ENCODE results near the gene BANP. TPM values are rescaled to one million over a fixed set of nuclear protein-coding genes. Genes with fewer than 3 reads are reported as not detected.

Gene BANP
- total RNA-seq, 1 donor from 2014 or later: 25.5 TPM

- no peak for TF ChIP-seq CTCF (IDR thresholded peaks at IDR 0.05; ENCODE audit: partially characterized antibody, unreplicated experiment)
- Mint-ChIP-seq H3K9me3 (ENCODE audit: unreplicated experiment) (peaks cover 4% of the 10 kb centered on the region), H3K27ac (ENCODE audit: unreplicated experiment) (no peak overlapping the region), H3K4me1 (ENCODE audit: low read depth, unreplicated experiment) (peaks cover 28% of the 10 kb centered on the region), H3K36me3 (ENCODE audit: unreplicated experiment) (no peaks in the 10 kb centered on the region), H3K4me3 (ENCODE audit: unreplicated experiment) (no peak overlapping the region), H3K27me3 (ENCODE audit: unreplicated experiment) (peaks cover 2% of the 10 kb centered on the region)
- DNase-seq: no peak
Observed at GRCh38 chr16:88002749-88003148, 51.5 kb downstream of the BANP start.

GRCh38 chr16:88003316-88003715 lies 52.1 kb downstream of the BANP start:
- no peak overlapping the region for H3K27ac Mint-ChIP-seq (ENCODE audit: unreplicated experiment)
- no peak for TF ChIP-seq CTCF (IDR thresholded peaks at IDR 0.05; ENCODE audit: partially characterized antibody, unreplicated experiment)
- peaks cover 2% of the 10 kb centered on the region for H3K27me3 Mint-ChIP-seq (ENCODE audit: unreplicated experiment)
- no peak overlapping the region for H3K4me3 Mint-ChIP-seq (ENCODE audit: unreplicated experiment)
- DNase-seq: no peak
- H3K4me1 Mint-ChIP-seq (ENCODE audit: low read depth, unreplicated experiment): peaks cover 28% of the 10 kb centered on the region
- H3K9me3 Mint-ChIP-seq (ENCODE audit: unreplicated experiment): peaks cover 1% of the 10 kb centered on the region
- no peaks in the 10 kb centered on the region for H3K36me3 Mint-ChIP-seq (ENCODE audit: unreplicated experiment)

DNA sequence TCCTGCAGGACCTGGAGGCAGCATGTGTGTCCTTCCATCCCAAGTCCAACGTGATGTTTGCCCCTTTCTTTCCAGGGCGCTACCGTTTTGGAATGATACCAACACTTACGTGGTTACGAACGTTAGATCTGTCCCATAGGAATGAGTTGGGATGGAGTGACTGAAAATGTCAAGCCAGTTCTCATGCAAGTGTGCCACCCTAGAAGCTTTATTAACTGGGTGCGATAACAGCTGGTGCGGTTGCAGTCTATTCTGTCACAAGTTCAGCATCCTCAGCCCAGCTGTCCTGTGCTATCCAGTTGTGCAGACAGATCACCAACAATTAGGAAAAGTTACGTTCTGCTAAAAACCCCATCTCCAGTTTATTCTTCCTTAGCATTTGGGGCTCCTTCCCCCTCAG lies 52.5 kb downstream of the BANP start:
- no peak overlapping the region for H3K4me3 Mint-ChIP-seq (ENCODE audit: unreplicated experiment)
- H3K27me3 Mint-ChIP-seq (ENCODE audit: unreplicated experiment): peaks cover 2% of the 10 kb centered on the region
- no peaks in the 10 kb centered on the region for H3K36me3 Mint-ChIP-seq (ENCODE audit: unreplicated experiment)
- peaks cover 28% of the 10 kb centered on the region for H3K4me1 Mint-ChIP-seq (ENCODE audit: low read depth, unreplicated experiment)
- H3K9me3 Mint-ChIP-seq (ENCODE audit: unreplicated experiment): no peaks in the 10 kb centered on the region
- peak overlapping the region; percentile 57 for H3K27ac Mint-ChIP-seq (ENCODE audit: unreplicated experiment)
- TF ChIP-seq CTCF (IDR thresholded peaks at IDR 0.05; ENCODE audit: partially characterized antibody, unreplicated experiment): no peak
- no peak for DNase-seq

GRCh38 chr16:88004391-88004790 lies 53.2 kb downstream of the BANP start:
- no peaks in the 10 kb centered on the region for H3K9me3 Mint-ChIP-seq (ENCODE audit: unreplicated experiment)

GRCh38 chr16:88005181-88005581 lies 53.9 kb downstream of the BANP start:
- Mint-ChIP-seq H3K4me3 (ENCODE audit: unreplicated experiment) (peak overlapping the region; percentile 7), H3K27ac (ENCODE audit: unreplicated experiment) (peak overlapping the region; percentile 84), H3K27me3 (ENCODE audit: unreplicated experiment) (peaks cover 2% of the 10 kb centered on the region), H3K36me3 (ENCODE audit: unreplicated experiment) (no peaks in the 10 kb centered on the region), H3K4me1 (ENCODE audit: low read depth, unreplicated experiment) (peaks cover 31% of the 10 kb centered on the region), H3K9me3 (ENCODE audit: unreplicated experiment) (no peaks in the 10 kb centered on the region)
- peak; percentile 61 for TF ChIP-seq CTCF (IDR thresholded peaks at IDR 0.05; ENCODE audit: partially characterized antibody, unreplicated experiment)
- peak; percentile 77 for DNase-seq

More at GRCh38 chr16:88004391-88004790, 53.2 kb downstream of the BANP start:
- Mint-ChIP-seq H3K27me3 (ENCODE audit: unreplicated experiment) (peaks cover 2% of the 10 kb centered on the region), H3K36me3 (ENCODE audit: unreplicated experiment) (no peaks in the 10 kb centered on the region), H3K4me1 (ENCODE audit: low read depth, unreplicated experiment) (peaks cover 28% of the 10 kb centered on the region), H3K4me3 (ENCODE audit: unreplicated experiment) (no peak overlapping the region), H3K27ac (ENCODE audit: unreplicated experiment) (peak overlapping the region; percentile 84)
- DNase-seq: no peak
- no peak for TF ChIP-seq CTCF (IDR thresholded peaks at IDR 0.05; ENCODE audit: partially characterized antibody, unreplicated experiment)
